ENCODE results near the gene CHST6. TPM values are rescaled to one million over a fixed set of nuclear protein-coding genes. Genes with fewer than 3 reads are reported as not detected.
A peak's percentile ranks its signal among the peaks of the same experiment; 100 is the strongest.

CHST6 gene
- total and polyA plus RNA-seq, 10 of the 15 experiments (the other 5 are each of a cell fraction or from before 2014, with no cell fraction given) = 0.14 to 2.5 (median 0.51) TPM

- Histone ChIP-seq H3K9ac (ENCODE audit: control insufficient read depth, insufficient read depth, low read length) (no peak overlapping the region), H4K20me1 (ENCODE audit: control insufficient read depth, insufficient read depth) (no peaks in the 10 kb centered on the region), H3K27me3 (replicated peaks in 1 of 2; ENCODE audit: control insufficient read depth in 2 of 2, insufficient read depth in 2 of 2, low read length in 1 of 2) (no peaks in the 10 kb centered on the region), H2AFZ (ENCODE audit: control insufficient read depth, low read depth, low read length) (no peak overlapping the region), H3K9me3 (replicated peaks; ENCODE audit: control insufficient read depth, insufficient read depth, low read length) (no peaks in the 10 kb centered on the region), H3K4me2 (ENCODE audit: control insufficient read depth, insufficient read depth) (no peak overlapping the region), H3K4me1 (ENCODE audit: control insufficient read depth, insufficient read depth, low read length) (no peaks in the 10 kb centered on the region), H3K79me2 (ENCODE audit: control insufficient read depth, insufficient read depth, low read length) (no peaks in the 10 kb centered on the region), H3K36me3 (ENCODE audit: control insufficient read depth in 2 of 2, insufficient read depth in 2 of 2, low read length in 1 of 2) (peaks cover 1 to 3% of the 10 kb centered on the region in 2 experiments; a peak in 2 of 4 replicates), H3K27ac (ENCODE audit: control insufficient read depth, insufficient read depth) (no peak overlapping the region), H3K4me3 (no peak overlapping the region)
- FAIRE-seq (peak; percentile 49), ATAC-seq (no peak), DNase-seq (ENCODE audit: low read depth, low spot score) (no peak)
- TF ChIP-seq EGR1 (IDR thresholded peaks at IDR 0.05; ENCODE audit: borderline replicate concordance in 1 of 2, low read depth in 2 of 2, low read length in 2 of 2) (no peak), ZBTB4 (CRISPR knock-in tag; IDR thresholded peaks at IDR 0.05) (no peak), RBBP5 (conservative IDR thresholded peaks at IDR 0.05) (no peak), IKZF1 (conservative IDR thresholded peaks at IDR 0.05) (no peak), POU2F2 (IDR thresholded peaks at IDR 0.05; ENCODE audit: borderline replicate concordance, low read depth, low read length) (no peak), PRDM15 (CRISPR knock-in tag; IDR thresholded peaks at IDR 0.05) (no peak), JUND (IDR thresholded peaks at IDR 0.05; ENCODE audit: low read depth, low read length) (no peak), SPI1 (IDR thresholded peaks at IDR 0.05; ENCODE audit: borderline replicate concordance, insufficient read depth, low read depth, low read length) (no peak), POLR2AphosphoS2 (IDR thresholded peaks at IDR 0.05; ENCODE audit: low read depth, low read length) (no peak), BRCA1 (IDR thresholded peaks at IDR 0.05; ENCODE audit: low read depth, low read length) (no peak), SUZ12 (IDR thresholded peaks at IDR 0.05; ENCODE audit: unreplicated experiment) (no peak)
- ChIA-PET CTCF (interaction anchor here (0.6 to 1.4 kb wide), 2 partner anchors 13 to 1869 kb away, joined by 5 read pairs; no protein-coding TSS in a partner anchor), SMC1A (ENCODE audit: uncharacterized antibody, unreplicated experiment) (interaction anchor here (4.1 kb wide), 1 partner anchor 13 kb away, joined by 20 read pairs; the partner anchor contains the start of gene CFDP1), POLR2A (no interaction called here), RAD21 (ENCODE audit: unreplicated experiment) (no interaction called here)
- intact Hi-C loops (cut with micrococcal nuclease; ENCODE audit: unreplicated experiment) = no loop called here
- BruUV-seq (replicated peaks) = no TSS peak
- in situ Hi-C loops (cut with MboI) = no loop called here
Observed at GRCh38 chr16:75446416-75446815, 48.8 kb downstream of the CHST6 start.

Data from GM12878 (cell line).